Natural killer cell (primary cell): Measurements from ENCODE around the gene ABHD6. TPM values are rescaled to one million over a fixed set of nuclear protein-coding genes. Genes with fewer than 3 reads are reported as not detected.

ENCODE experiments used
- ATAC-seq, 3 donors: fragments of 150-1000 bp in 2 of 3; fragments of 200-7000 bp in 1 of 3; cut with Tn5 transposase; 1 replicate in 1 of 3; 2 replicates in 2 of 3; pipeline ENCODE4 v1.10.0; 2021; ENCODE audit warnings: mild to moderate bottlenecking in 2 of 3, moderate library complexity in 2 of 3
- DNase-seq, 2 donors: peaks; one replicate each; pipeline versions ENCODE4 v3.0.0 to v3.0.0-alpha.2; 2013 to 2021; ENCODE audit warnings: mixed read lengths in 1 of 2
- H3K27ac ChIP-seq: one replicate; pipeline ENCODE4 v1.5.1; 2013; ENCODE audit warnings: mild to moderate bottlenecking, low read length
- H3K27me3 ChIP-seq: one replicate; pipeline ENCODE4 v1.6.1; 2013; ENCODE audit warnings: low read length; ENCODE audit not compliant: control insufficient read depth, insufficient read depth
- H3K36me3 ChIP-seq: one replicate; pipeline ENCODE4 v1.6.1; 2013; ENCODE audit warnings: low read length; ENCODE audit not compliant: control insufficient read depth, insufficient read depth
- H3K4me1 ChIP-seq: one replicate; pipeline ENCODE4 v1.6.1; 2013; ENCODE audit warnings: low read length; ENCODE audit not compliant: control insufficient read depth, insufficient read depth
- H3K4me3 ChIP-seq: one replicate; pipeline ENCODE4 v1.5.1; 2013; ENCODE audit warnings: low read length
- H3K9me3 ChIP-seq: one replicate; pipeline ENCODE4 v1.6.1; 2013; ENCODE audit warnings: low read length; ENCODE audit not compliant: control insufficient read depth, insufficient read depth
- H3K27ac Mint-ChIP-seq, 2 donors: one replicate each; pipeline ENCODE4 v1.8.0; 2022; ENCODE audit warnings: mild to moderate bottlenecking in 2 of 2, mixed read lengths in 2 of 2, moderate library complexity in 1 of 2
- H3K27me3 Mint-ChIP-seq, 2 donors: one replicate each; pipeline ENCODE4 v1.8.0; 2022; ENCODE audit warnings: low read depth in 2 of 2, mixed read lengths in 2 of 2
- H3K36me3 Mint-ChIP-seq: one replicate; pipeline ENCODE4 v1.8.0; 2022; ENCODE audit warnings: mixed read lengths
- H3K4me1 Mint-ChIP-seq, 2 donors: one replicate each; pipeline ENCODE4 v1.8.0; 2022; ENCODE audit warnings: mixed read lengths in 2 of 2
- H3K4me3 Mint-ChIP-seq: one replicate; pipeline ENCODE4 v1.8.0; 2022; ENCODE audit warnings: mild to moderate bottlenecking, moderate library complexity, mixed read lengths
- H3K9me3 Mint-ChIP-seq, 2 donors: one replicate each; pipeline ENCODE4 v1.8.0; 2022; ENCODE audit warnings: mixed read lengths in 2 of 2
- CTCF ChIP-seq: fragments of 200-600 bp; IDR thresholded peaks from one replicate; pipeline ENCODE4 v1.8.0; 2022; ENCODE audit warnings: antibody characterized with exemption
- WGBS: methylation state at CpG from one replicate; pipeline ENCODE4 v1.1.7; 2013; ENCODE audit warnings: missing lambda C conversion rate; ENCODE audit not compliant: insufficient coverage; 5-methylcytosine and 5-hydroxymethylcytosine counted together
- intact Hi-C: fragments of 100-400 bp; cut with micrococcal nuclease; formaldehyde crosslinking; loops from one replicate; pipeline ENCODE4 v1.14.2; 2022
- total RNA-seq, 4 donors: library from RNA; stranded (reverse); fragments of 120-200 nt in 1 of 4; gene quantifications; one replicate each; pipeline versions ENCODE4 v1.2.3 to v1.2.4, GENCODE V29; 2013 to 2022

The ABHD6 gene
- total RNA-seq, 3 donors from 2014 or later (not counting 1 experiment from before 2014, with no cell fraction given) = 5.0 to 10.6 (median 9.3) TPM

DNA sequence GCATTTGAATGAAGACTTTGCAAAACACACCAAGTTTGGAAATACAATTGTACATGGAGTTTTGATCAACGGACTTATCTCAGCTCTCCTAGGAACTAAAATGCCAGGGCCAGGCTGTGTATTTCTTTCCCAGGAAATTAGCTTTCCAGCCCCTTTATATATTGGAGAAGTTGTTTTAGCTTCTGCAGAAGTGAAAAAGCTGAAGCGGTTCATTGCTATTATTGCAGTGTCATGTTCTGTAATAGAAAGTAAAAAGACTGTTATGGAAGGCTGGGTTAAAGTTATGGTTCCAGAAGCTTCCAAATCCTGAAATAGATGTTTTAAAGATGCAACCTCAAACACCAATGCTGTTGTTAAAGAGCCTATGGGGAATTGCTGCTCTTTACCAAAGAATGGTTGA, 80.2 kb downstream of the ABHD6 start:
- no peaks in the 10 kb centered on the region for H3K27me3 Mint-ChIP-seq
- 85% methylated on average over 2 of the region's 2 CpGs for WGBS
- Histone ChIP-seq H3K27ac (no peak overlapping the region), H3K9me3 (no peaks in the 10 kb centered on the region), H3K4me1 (no peaks in the 10 kb centered on the region), H3K36me3 (peaks cover 51% of the 10 kb centered on the region), H3K27me3 (no peaks in the 10 kb centered on the region), H3K4me3 (no peak overlapping the region)
- H3K36me3 Mint-ChIP-seq = no peaks in the 10 kb centered on the region
- intact Hi-C loops = no loop called here
- no peak overlapping the region for H3K4me3 Mint-ChIP-seq
- TF ChIP-seq CTCF = no peak
- no peak for DNase-seq
- H3K4me1 Mint-ChIP-seq = no peaks in the 10 kb centered on the region
- no peak overlapping the region for H3K27ac Mint-ChIP-seq
- H3K9me3 Mint-ChIP-seq = no peaks in the 10 kb centered on the region
- ATAC-seq = no peak

DNA sequence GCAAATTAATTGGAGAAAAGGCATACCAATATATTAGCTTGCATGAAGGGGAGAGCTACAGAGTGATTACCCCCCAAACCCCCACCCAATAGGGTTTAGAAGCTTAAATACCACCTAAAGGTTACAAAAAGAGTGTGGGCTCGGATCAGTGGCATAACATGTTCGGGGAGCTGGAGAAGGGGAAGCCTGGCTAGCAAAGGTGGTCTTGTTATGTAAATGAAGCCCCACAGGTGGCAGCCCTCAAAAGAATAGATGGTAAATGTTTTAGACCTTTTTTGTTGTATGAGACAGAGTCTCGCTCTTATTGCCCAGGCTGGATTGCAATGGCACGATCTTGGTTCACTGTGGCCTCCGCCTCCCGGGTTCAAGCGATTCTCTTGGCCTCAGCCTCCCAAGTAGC, 84.2 kb downstream of the ABHD6 start:
- no peak overlapping the region for H3K4me3 ChIP-seq
- no peak overlapping the region for H3K27ac ChIP-seq
- Mint-ChIP-seq H3K27me3 (no peaks in the 10 kb centered on the region), H3K9me3 (no peaks in the 10 kb centered on the region), H3K36me3 (no peaks in the 10 kb centered on the region), H3K27ac (no peak overlapping the region), H3K4me3 (no peak overlapping the region), H3K4me1 (no peaks in the 10 kb centered on the region)
- H3K36me3 ChIP-seq = peaks cover 25% of the 10 kb centered on the region
- H3K4me1 ChIP-seq = no peaks in the 10 kb centered on the region
- no peaks in the 10 kb centered on the region for H3K9me3 ChIP-seq
- DNase-seq (no peak), ATAC-seq (no peak)
- WGBS = 93% methylated on average over 7 of the region's 7 CpGs
- no peak for TF ChIP-seq CTCF
- intact Hi-C loops = loop anchor here (1.0 to 2.0 kb wide), 3 partner anchors 93 to 309 kb away; no protein-coding TSS in a partner anchor
- no peaks in the 10 kb centered on the region for H3K27me3 ChIP-seq

GRCh38 chr3:58322793-58323192, 85.2 kb downstream of the ABHD6 start:
- 100% methylated on average over 1 of the region's 1 CpG for WGBS
- Histone ChIP-seq H3K36me3 (peaks cover 16% of the 10 kb centered on the region), H3K27ac (no peak overlapping the region), H3K9me3 (no peaks in the 10 kb centered on the region), H3K4me1 (no peaks in the 10 kb centered on the region), H3K27me3 (no peaks in the 10 kb centered on the region), H3K4me3 (no peak overlapping the region)
- Mint-ChIP-seq H3K9me3 (no peaks in the 10 kb centered on the region), H3K4me3 (no peak overlapping the region), H3K4me1 (no peaks in the 10 kb centered on the region), H3K27me3 (no peaks in the 10 kb centered on the region), H3K36me3 (no peaks in the 10 kb centered on the region), H3K27ac (no peak overlapping the region)
- DNase-seq (no peak), ATAC-seq (no peak)
- intact Hi-C loops = no loop called here
- no peak for TF ChIP-seq CTCF
